ENCODE results near the gene GLI3. TPM values are rescaled to one million over a fixed set of nuclear protein-coding genes. Genes with fewer than 3 reads are reported as not detected.

Gene GLI3
- total and polyA plus RNA-seq, 12 donors, result 0.51 to 9.1 (median 5.3) TPM

GRCh38 chr7:41995632-41996271 is 241.3 kb downstream of the GLI3 start:
- 77 to 83% methylated on average over 2 of the region's 2 CpGs for WGBS, 2 donors
- Histone ChIP-seq H3K9me3 (no peaks in the 10 kb centered on the region), H3K4me3 (no peak overlapping the region), H3K36me3 (no peaks in the 10 kb centered on the region), H3K4me1 (peaks cover 0 to 30% (median 5%) of the 10 kb centered on the region in 9 donors), H3K27ac (no peak overlapping the region), H3K27me3 (no peaks in the 10 kb centered on the region)
- intact Hi-C loops (cut with DNase I), result loop anchor here in 1 of 10 donors (10.0 kb wide), 1 partner anchor 699 kb away; no protein-coding TSS in a partner anchor
- DNase-seq (no peak), ATAC-seq (peak in 3 of 8 donors; percentile 33 to 72 (median 38))
- TF ChIP-seq, protein P1, sequence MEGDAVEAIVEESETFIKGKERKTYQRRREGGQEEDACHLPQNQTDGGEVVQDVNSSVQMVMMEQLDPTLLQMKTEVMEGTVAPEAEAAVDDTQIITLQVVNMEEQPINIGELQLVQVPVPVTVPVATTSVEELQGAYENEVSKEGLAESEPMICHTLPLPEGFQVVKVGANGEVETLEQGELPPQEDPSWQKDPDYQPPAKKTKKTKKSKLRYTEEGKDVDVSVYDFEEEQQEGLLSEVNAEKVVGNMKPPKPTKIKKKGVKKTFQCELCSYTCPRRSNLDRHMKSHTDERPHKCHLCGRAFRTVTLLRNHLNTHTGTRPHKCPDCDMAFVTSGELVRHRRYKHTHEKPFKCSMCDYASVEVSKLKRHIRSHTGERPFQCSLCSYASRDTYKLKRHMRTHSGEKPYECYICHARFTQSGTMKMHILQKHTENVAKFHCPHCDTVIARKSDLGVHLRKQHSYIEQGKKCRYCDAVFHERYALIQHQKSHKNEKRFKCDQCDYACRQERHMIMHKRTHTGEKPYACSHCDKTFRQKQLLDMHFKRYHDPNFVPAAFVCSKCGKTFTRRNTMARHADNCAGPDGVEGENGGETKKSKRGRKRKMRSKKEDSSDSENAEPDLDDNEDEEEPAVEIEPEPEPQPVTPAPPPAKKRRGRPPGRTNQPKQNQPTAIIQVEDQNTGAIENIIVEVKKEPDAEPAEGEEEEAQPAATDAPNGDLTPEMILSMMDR (IDR thresholded peaks at IDR 0.05), result no peak

DNA sequence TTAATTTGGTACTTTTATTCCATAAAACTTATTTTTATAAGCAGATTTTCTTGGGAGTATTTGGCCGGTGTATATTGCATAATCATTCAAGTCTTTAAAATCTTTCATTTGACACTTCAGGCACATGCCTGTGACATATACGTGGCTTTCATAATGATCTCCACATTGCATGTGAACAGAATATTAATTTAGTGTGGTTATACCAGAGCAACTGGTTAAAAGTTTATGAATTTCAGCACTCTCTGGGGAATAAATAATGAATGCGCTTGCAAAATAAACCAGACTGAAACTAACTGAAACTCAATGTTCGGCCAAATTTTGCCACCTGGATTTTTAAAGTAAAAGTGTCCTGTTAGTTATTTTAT is 242.3 kb downstream of the GLI3 start:
- Histone ChIP-seq H3K27me3 (no peaks in the 10 kb centered on the region), H3K9me3 (no peaks in the 10 kb centered on the region), H3K27ac (no peak overlapping the region), H3K4me1 (peaks cover 0 to 30% (median 5%) of the 10 kb centered on the region in 9 donors), H3K4me3 (no peak overlapping the region), H3K36me3 (no peaks in the 10 kb centered on the region)
- 78 to 84% methylated on average over 4 of the region's 4 CpGs for WGBS, 2 donors
- ATAC-seq (no peak), DNase-seq (no peak)
- TF ChIP-seq, protein P1 (IDR thresholded peaks at IDR 0.05), result no peak
- intact Hi-C loops (cut with DNase I), result loop anchor here in 1 of 10 donors (10.0 kb wide), 1 partner anchor 700 kb away; no protein-coding TSS in a partner anchor

DNA sequence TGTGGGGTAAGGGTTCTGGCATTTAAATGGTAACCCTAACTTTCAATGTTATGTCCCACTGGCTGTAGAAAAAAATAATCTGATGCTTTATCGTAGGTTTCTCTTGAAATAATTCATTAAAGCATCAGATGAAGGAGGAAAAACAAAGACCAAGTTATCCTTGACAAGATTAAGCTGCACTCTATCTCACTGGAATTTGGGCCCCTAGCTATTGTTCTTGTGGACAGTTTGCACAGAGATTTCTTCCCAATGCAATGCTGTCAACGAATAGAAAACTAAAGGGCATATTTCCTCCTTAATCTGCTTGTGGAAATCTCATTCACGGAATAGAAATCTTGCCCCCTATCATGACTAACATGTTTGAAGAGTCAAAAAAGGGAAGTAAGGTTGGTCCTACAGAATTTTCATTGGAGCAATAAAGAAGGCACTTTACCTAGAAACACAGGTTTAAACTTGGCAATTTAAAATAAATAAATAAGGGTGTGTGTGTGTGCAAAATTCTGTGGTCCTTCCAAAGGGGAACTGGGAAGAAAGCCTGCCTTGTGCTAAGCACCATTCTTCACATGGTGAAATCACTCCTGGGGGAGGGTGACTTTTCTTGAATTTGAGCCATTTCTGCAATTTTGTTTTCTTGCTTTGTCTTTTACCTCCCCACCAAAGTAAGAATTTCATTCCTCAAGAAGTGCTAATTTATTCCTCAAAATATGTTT is 242.8 kb downstream of the GLI3 start:
- H3K4me1 ChIP-seq, result peaks cover 0 to 30% (median 5%) of the 10 kb centered on the region in 9 donors
- no peak overlapping the region for H3K4me3 ChIP-seq
- no peak for DNase-seq
- no peaks in the 10 kb centered on the region for H3K27me3 ChIP-seq
- intact Hi-C loops (cut with DNase I), result loop anchor here in 1 of 10 donors (10.0 kb wide), 1 partner anchor 701 kb away; no protein-coding TSS in a partner anchor
- H3K36me3 ChIP-seq, result no peaks in the 10 kb centered on the region
- no peaks in the 10 kb centered on the region for H3K9me3 ChIP-seq
- H3K27ac ChIP-seq, result no peak overlapping the region
- TF ChIP-seq, protein P1 (IDR thresholded peaks at IDR 0.05), result no peak
- ATAC-seq, result peak in 1 of 8 donors; percentile 66
- WGBS, 2 donors, result 73 to 80% methylated on average over 3 of the region's 3 CpGs

- intact Hi-C loops (cut with DNase I), result loop anchor here in 1 of 10 donors (10.0 kb wide), 1 partner anchor 702 kb away; no protein-coding TSS in a partner anchor
- H3K4me1 ChIP-seq, result peaks cover 0 to 30% (median 5%) of the 10 kb centered on the region in 9 donors
Observed at GRCh38 chr7:41992881-41993867, 243.8 kb downstream of the GLI3 start.

More at GRCh38 chr7:41992881-41993867, 243.8 kb downstream of the GLI3 start:
- DNase-seq, result no peak
- ATAC-seq, result no peak
- WGBS, 2 donors, result 65 to 68% methylated on average over 13 of the region's 13 CpGs
- no peaks in the 10 kb centered on the region for H3K27me3 ChIP-seq
- H3K27ac ChIP-seq, result no peak overlapping the region
- H3K36me3 ChIP-seq, result no peaks in the 10 kb centered on the region
- H3K4me3 ChIP-seq, result no peak overlapping the region
- no peaks in the 10 kb centered on the region for H3K9me3 ChIP-seq
- TF ChIP-seq, protein P1 (IDR thresholded peaks at IDR 0.05), result no peak
